ENCODE data around the gene ZNF804A. TPM values are rescaled to one million over a fixed set of nuclear protein-coding genes. Genes with fewer than 3 reads are reported as not detected.

ZNF804A gene
- total and polyA plus RNA-seq, 8 donors, result 0.03 to 3.7 (median 0.33) TPM; not detected in 2

DNA sequence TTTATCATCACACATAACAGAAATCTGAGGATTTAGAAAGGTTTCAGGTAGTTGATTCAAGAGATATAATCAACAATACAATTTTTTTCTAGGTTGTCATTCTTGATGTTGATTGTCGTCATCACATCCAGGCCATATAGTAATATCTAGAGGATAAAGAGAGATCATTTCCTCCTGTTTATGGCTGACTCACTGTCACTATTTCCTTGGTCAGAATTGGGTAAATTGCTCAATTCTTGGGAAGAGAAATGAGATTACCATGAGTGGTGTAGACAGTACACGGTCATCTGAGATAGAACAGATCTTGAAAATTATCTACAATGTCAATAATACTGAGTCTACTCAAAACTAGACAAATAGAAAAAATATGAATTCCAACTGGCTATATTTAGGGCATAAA lies 78.8 kb downstream of the ZNF804A start:
- H3K9me3 ChIP-seq, result peaks cover 0 to 19% (median 10%) of the 10 kb centered on the region in 4 donors
- DNase-seq, result no peak

DNA sequence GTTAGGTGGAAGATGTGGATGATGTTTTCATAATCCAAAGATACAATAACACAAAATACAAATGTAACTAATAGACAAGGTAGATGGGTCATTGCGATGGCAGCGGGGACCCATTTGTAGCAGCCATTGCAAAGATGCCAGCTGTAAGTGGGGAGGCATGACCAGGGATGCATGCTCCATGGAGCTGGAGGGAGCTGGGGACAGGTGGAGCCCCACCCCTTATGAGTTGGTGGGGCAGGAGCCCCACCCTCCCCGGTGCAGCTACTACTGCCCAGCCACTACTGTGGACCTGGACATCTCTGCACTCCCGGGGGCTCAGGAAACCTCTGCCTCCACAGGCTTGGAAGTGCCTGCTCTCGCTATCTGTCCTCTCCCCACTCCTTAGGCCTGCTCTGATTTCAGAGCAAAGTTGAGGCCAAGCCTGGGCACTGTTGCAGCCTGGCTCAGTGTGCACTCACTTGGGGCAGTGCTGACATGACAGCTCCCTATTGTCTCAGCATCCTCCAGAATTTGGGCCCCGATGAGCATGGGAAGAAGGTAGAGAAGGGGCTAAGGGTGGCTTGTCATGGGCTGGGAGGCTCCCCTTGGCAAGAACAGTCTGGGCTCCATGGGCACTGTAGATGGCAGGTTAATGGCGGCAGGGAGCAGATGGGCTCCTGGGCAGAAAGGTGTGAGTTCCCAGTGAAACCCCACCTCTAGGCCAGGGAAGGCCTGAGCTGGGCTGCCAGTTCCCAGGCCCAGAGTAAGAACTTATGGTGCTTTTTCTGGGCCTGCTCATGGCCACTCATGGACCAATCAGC lies 81.1 kb downstream of the ZNF804A start:
- no peak overlapping the region for H3K4me3 ChIP-seq
- no peaks in the 10 kb centered on the region for H3K27me3 ChIP-seq
- no peak overlapping the region for H3K27ac ChIP-seq
- no peaks in the 10 kb centered on the region for H3K4me1 ChIP-seq
- no peak for TF ChIP-seq EP300 (IDR thresholded peaks at IDR 0.05)
- TF ChIP-seq POLR2AphosphoS5 (IDR thresholded peaks at IDR 0.05), result no peak
- TF ChIP-seq, protein P1, sequence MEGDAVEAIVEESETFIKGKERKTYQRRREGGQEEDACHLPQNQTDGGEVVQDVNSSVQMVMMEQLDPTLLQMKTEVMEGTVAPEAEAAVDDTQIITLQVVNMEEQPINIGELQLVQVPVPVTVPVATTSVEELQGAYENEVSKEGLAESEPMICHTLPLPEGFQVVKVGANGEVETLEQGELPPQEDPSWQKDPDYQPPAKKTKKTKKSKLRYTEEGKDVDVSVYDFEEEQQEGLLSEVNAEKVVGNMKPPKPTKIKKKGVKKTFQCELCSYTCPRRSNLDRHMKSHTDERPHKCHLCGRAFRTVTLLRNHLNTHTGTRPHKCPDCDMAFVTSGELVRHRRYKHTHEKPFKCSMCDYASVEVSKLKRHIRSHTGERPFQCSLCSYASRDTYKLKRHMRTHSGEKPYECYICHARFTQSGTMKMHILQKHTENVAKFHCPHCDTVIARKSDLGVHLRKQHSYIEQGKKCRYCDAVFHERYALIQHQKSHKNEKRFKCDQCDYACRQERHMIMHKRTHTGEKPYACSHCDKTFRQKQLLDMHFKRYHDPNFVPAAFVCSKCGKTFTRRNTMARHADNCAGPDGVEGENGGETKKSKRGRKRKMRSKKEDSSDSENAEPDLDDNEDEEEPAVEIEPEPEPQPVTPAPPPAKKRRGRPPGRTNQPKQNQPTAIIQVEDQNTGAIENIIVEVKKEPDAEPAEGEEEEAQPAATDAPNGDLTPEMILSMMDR (IDR thresholded peaks at IDR 0.05), result no peak
- no peak for TF ChIP-seq POLR2A (IDR thresholded peaks at IDR 0.05)
- no peaks in the 10 kb centered on the region for H3K36me3 ChIP-seq
- DNase-seq, result no peak
- H3K9me3 ChIP-seq, result peaks cover 0 to 19% (median 10%) of the 10 kb centered on the region in 4 donors
- WGBS, 5 donors, result 89 to 96% (median 95%) methylated on average over 7 of the region's 7 CpGs
- intact Hi-C loops (cut with DNase I; ENCODE audit: low total_unique reads), result no loop called here

More for the DNA sequence above, 78.8 kb downstream of the ZNF804A start:
- intact Hi-C loops (cut with DNase I; ENCODE audit: low total_unique reads), result no loop called here
- Histone ChIP-seq H3K27me3 (no peaks in the 10 kb centered on the region), H3K36me3 (no peaks in the 10 kb centered on the region), H3K4me3 (no peak overlapping the region), H3K27ac (no peak overlapping the region), H3K4me1 (no peaks in the 10 kb centered on the region)
- 67 to 77% (median 72%) methylated on average over 2 of the region's 2 CpGs for whole genome bisulfite sequencing, 5 donors
- no peak for TF ChIP-seq EP300 (IDR thresholded peaks at IDR 0.05)
- no peak for TF ChIP-seq POLR2A (IDR thresholded peaks at IDR 0.05)
- no peak for TF ChIP-seq POLR2AphosphoS5 (IDR thresholded peaks at IDR 0.05)
- TF ChIP-seq, protein P1 (IDR thresholded peaks at IDR 0.05), result no peak

DNA sequence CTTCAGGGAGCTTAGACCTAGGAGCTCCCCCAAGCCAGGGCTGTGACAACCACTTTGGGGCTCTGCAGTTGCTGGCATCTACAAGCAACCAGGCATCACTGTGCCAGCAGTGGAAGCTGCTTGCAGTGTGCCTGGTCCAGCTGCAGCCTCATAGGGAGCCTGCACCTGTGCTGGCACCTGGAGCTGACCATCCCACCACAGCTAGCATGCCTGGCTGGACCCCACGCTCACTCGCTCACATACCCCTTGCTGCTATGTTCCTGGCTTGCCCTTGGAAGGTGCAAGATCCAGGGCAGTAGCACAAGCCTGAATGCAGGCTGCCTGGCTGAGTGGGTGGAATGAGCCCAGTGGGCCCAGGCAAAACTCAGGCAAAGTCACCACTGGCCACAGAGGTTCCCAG lies 82.5 kb downstream of the ZNF804A start:
- Histone ChIP-seq H3K4me1 (no peaks in the 10 kb centered on the region), H3K36me3 (no peaks in the 10 kb centered on the region), H3K9me3 (peaks cover 0 to 19% (median 10%) of the 10 kb centered on the region in 4 donors), H3K4me3 (no peak overlapping the region), H3K27ac (no peak overlapping the region), H3K27me3 (no peaks in the 10 kb centered on the region)
- DNase-seq, result no peak
- WGBS, 5 donors, result 87 to 100% (median 97%) methylated on average over 2 of the region's 2 CpGs; no CpG with 5 or more reads in 1 of the 5 donors
- intact Hi-C loops (cut with DNase I; ENCODE audit: low total_unique reads), result no loop called here
- TF ChIP-seq, protein P1 (IDR thresholded peaks at IDR 0.05), result no peak
- TF ChIP-seq EP300 (IDR thresholded peaks at IDR 0.05) (no peak), POLR2A (IDR thresholded peaks at IDR 0.05) (no peak), POLR2AphosphoS5 (IDR thresholded peaks at IDR 0.05) (no peak)

DNA sequence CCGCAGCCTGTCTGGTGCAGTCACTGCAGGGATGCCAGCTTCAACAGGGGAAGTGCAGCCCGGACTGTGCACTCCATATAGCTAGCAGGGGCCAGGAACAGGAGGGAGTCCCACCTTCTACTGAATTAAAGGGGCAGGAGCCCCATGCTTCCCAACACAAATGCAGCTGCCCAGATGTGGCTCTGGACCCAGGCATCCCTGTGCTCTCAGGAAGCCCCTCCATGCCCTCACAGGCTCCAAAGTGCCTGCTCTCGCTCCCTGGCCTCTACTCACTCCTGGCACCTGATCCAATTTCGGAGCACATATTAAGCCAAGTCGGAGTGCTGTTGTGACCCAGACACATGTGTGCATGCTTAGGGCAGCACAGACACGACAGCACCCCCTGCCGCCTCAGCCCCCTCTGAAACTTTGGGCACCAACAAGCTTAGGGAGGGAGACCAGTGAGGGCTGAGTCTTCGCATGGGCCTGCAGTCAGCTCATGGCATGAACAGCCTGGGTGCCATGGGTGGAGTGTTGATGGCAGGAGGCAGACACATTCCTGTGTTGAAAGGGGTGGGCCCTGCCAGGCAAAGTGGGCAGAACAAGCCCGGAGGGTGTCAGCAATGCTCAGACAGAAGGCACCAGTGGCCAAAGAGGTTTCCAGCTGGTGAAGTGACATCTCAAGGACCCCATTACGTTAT lies 83.5 kb downstream of the ZNF804A start:
- no peak for TF ChIP-seq POLR2A (IDR thresholded peaks at IDR 0.05)
- 78 to 88% (median 84%) methylated on average over 10 of the region's 10 CpGs for WGBS, 5 donors
- no peak for DNase-seq

More for the DNA sequence above, 83.5 kb downstream of the ZNF804A start:
- Histone ChIP-seq H3K4me3 (no peak overlapping the region), H3K9me3 (peaks cover 0 to 19% (median 10%) of the 10 kb centered on the region in 4 donors), H3K27ac (no peak overlapping the region), H3K4me1 (no peaks in the 10 kb centered on the region), H3K36me3 (no peaks in the 10 kb centered on the region), H3K27me3 (no peaks in the 10 kb centered on the region)
- intact Hi-C loops (cut with DNase I; ENCODE audit: low total_unique reads), result no loop called here
